GM21367 (cell line): ENCODE measurements around the gene PLEKHA3.
A peak's percentile ranks its signal among the peaks of the same experiment; 100 is the strongest.
"Not testable (repeated sequence)": the region's sequence is repeated elsewhere in the genome, so short reads cannot be mapped to it uniquely, and the experiment has no call there.

Source experiments
- ATAC-seq: cut with Tn5 transposase; IDR thresholded peaks from one replicate; pipeline ENCODE4 v1.9.1; 2021; ENCODE audit not compliant: unreplicated experiment

The PLEKHA3 gene

GRCh38 chr2:178480227-178481181, at the start of gene PLEKHA3:
Gene PLEKHA3, plus strand, starts transcription at chr2:178480457. Its CDS starts 413 bp downstream, at chr2:178480870.
- ATAC-seq, result peak; percentile 63

- ATAC-seq, result no peak
Observed at GRCh38 chr2:178436662-178437061, 43.6 kb upstream of the PLEKHA3 start.

DNA sequence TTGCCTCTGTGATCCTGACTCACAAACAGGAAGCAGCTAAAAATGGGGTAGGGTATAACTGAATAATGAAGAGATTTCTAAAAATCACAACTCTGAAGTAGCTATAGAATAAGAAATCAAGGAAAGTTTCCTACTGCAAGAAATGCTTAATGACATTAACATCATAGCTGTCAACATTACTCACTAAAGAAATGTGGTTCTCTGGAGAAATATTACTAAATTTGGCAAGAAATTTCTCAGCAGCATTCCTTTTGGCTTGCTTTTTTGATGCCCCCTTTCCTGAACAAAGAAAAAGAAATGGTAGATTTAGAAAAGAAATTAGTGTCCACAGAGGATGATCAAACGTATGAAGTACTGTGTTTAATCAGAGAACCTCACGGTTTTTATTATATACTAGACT, 38.8 kb upstream of the PLEKHA3 start:
- ATAC-seq, result no peak

DNA sequence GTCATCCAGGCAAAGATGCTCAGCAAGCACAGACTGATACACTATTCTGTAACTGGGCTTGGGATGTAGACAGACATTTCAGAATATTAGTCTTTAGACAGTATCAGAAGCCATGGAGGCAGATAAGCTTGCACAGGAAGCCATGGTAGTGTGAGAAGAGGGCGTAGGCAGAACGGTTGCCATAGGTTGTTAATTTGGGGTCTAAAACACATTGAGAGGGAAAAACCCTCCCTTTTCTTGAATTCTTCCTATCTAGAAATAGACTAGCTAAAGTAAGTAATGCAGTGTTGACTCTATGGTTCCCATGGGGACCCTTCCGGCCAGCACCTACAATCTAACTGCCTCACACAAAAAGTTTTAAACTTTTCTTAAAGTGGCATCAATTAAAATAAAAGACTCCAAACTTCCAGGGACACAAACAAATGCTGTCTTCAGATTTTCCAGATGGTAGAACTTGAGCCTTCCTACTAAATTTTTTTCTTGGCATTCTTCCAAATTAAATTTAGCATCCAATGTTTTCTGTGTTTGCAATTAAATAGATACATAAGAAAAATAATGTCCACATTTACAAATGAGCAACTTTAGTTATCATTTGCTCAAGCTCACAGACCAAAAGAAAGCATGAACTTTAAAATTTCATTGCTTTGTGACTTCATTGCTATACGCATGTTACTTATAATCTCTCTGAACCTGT, 31.1 kb upstream of the PLEKHA3 start:
- no peak for ATAC-seq

DNA sequence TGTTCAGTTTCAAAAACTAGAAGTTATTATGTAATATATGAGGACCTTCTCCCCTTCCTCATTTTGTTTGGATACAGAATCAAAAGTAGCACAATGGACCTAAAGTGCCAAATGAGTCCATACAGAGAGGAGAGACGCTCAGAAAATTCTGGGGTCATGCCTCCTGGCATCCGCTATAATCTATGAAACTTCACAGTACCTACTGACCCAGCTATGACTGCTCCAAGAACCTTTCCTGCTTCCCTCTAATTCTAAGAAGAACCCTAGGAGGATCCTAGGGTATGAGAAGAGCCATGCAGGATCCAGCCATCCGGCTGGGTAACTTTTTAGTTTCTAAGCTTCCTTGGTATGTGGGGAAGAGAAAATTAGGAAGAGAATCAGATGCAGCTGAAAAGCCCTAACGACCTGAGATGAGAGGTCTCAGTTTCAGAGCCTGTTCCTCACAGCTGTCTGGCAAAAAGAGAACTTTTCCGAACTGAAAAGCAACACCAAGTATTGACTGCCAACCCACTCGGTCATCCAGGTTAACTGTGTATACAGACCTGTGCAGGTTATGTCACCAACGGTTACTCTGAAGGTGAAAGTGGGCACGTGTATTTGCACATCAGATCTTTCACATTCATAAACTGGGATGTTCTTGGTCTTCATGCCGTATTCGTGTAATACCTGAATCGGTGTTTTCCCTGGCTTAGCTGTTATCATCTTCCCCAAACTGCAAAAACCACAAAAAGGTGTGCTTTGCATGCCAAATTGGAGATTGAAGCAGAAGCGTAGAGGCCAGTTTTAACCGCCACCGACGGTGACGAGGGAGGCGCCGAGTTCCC, 30.3 kb upstream of the PLEKHA3 start:
- ATAC-seq, result peak; percentile 6

- ATAC-seq, result peak; percentile 42
Observed at GRCh38 chr2:178450524-178450773, 29.8 kb upstream of the PLEKHA3 start.

DNA sequence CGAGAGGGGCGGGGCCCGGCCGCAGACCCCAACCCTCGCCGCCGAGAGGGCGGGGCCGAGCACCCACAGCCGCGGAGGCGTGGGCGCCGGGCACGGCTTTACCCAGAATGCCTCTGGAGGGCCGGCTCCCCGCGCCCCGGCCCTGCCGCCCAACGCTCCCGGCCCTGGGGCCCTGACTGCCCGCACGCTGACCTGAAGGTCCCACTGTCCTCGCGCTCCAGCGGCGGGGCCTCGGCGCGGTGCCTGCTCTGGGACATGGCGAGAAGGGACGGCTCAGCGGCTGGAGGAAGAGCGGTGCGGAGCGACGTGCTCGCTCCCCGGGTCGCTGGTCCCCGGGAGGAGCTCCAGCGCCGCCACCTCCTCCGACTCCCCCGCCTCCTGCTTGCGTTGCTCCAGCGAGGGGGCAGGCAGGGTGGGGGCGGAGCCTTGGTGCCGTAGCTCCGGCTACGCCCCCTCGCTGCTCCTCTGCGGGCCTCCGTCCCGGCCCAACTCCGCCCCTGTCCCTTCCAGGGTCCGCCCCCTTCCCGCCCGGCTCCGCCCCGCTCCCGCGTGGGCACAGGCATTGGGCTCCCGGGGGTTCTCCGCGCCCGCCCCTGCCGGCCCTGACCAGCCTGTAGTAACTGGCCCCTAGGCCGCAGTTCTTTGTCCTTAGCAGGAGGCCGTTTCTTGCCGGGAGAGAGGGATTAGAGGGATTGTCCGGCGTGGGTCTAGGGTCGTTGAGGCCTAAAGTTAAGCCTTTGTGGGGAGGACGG, 29.3 kb upstream of the PLEKHA3 start, which contains the start of the genes PJVK and PRKRA:
TSS of gene PJVK (plus strand) at position 605 of the 752 bp plus-strand sequence. CDS start 2,032 bp downstream, outside the sequence.
TSS of gene PRKRA (minus strand) at position 402 of the 752 bp plus-strand sequence. CDS start at position 257, 145 bp downstream.
- ATAC-seq, result peak; percentile 82

DNA sequence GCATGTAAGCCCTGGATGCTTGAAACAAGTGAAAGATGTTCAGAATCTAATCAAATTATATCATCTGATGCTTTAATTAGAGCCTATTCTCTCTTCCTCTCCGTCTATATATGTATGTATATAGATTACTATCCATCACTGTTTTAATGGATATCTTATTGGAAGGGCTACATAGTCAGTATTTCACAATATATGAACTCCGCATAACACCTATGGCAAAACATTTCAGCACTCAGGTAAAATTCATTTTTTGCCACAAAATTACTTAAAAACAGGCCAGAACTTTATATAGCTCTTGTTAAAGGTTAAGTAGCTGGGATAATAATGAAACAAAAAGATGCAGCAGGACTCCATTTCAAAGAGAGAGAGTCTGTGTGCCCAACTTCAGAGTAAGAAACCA, 27.9 kb upstream of the PLEKHA3 start:
- no peak for ATAC-seq

- no peak for ATAC-seq
Observed at GRCh38 chr2:178452870-178453269, 27.4 kb upstream of the PLEKHA3 start.

DNA sequence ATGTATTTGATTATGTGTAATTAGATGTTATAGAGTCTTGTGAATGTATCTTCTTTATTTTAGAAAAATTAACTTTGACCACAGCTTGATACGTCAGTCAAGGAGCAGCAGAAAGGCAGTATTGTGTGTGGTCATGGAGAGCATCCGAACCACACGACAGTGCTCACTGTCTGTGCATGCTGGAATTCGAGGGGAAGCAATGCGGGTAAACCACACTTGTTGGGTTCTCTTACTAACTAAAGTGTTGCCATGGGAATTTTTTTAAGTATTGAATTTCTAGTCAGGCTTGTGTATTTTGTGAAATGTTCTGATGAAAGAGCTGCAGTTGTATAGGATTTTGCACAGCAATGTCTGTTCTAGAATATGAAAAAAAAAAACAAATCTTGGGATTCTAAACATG, 24.3 kb upstream of the PLEKHA3 start:
- ATAC-seq, result no peak

GRCh38 chr2:178457390-178457886, 22.8 kb upstream of the PLEKHA3 start:
- ATAC-seq, result no peak

GRCh38 chr2:178469219-178469849, 10.9 kb upstream of the PLEKHA3 start:
- no peak for ATAC-seq

DNA sequence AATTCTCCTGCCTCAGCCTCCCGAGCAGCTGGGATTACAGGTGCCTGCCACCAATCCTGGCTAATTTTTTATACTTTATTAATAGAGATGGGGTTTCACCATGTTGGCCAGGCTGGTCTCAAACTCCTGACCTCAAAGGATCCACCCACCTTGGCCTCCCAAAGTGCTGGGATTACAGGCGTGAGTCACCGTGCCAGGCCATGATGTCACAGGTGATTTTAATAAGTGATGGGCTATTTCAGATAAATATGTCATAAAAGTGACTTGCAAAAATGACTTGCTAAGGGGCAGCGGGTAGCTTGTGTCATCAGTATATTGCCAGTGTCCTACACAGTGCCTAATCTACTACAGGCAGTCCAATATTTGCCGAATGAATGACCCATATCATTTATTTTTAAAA, 8.9 kb upstream of the PLEKHA3 start:
- not testable (repeated sequence) for ATAC-seq

DNA sequence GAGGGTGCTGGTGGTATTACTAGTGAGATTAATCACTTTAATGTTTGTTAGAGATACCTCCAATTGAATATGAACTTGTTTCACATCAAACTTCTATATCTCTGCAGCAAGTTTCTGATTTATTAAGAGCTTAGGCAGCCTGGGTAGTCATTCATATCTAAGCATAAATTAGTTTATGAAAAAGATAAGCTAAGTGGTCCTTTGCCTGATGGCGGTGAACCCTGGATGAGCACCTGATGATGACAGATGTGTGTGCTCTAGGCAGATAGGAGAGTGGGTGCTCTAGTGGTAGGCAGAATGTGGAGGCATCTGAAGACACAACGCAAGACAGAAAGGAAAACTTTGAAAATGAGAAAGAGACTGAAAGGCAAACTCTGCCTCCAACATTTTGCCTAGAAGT, 6.9 kb upstream of the PLEKHA3 start:
- ATAC-seq, result no peak

DNA sequence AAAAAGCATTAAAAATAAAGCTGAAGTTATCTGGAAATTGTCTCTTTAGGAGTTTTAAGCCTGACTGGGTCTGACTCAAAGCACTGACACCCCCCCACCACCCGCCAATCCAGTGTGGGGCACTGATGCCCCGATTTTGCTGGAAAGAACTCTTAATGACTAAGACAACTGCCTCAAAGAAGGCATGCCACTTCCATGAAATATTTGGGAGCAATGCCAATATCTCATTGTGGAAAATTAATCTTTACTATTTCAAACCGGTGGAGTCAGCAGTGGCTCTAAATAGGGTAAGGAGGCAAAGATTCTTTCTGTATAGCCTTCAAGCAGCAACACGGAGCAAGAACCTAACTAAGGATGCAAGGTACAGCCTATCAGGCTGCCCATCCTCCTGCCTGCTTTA, 6.3 kb upstream of the PLEKHA3 start:
- ATAC-seq, result no peak

- no peak for ATAC-seq
Observed at GRCh38 chr2:178474560-178474959, 5.7 kb upstream of the PLEKHA3 start.

GRCh38 chr2:178476477-178476876, 3.8 kb upstream of the PLEKHA3 start:
- no peak for ATAC-seq

DNA sequence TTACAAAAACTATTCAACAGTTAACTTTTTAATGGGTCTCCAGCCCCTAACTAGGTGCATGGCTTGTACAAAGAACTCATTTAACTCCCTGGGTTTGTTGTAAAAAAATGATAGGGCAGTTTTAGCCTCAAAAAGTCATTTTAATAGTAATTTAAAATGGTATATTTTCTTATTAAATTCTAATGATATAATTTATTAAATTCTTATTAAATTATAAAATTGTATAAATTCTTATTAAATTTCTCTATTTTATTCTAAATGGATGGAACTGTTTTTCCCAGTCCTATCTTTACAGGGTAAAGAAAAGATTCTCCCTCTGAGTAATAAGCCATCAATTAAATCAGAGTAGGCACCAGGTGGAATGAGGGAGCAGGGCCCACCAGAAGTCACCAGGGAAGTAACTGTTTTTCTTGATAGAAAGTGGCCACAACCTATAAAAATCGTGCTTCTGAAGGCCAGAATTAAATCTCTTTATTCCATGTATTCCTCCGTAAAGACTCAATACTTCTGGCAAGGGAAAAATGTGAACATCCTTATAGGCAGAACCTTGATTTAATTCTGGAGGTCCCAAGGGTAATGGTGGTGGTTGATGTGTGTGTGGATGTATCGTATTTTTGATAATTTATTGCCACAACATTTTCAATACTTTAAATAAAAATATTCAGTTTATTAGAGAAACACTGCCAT, 2.7 kb upstream of the PLEKHA3 start:
- no peak for ATAC-seq

- ATAC-seq, result no peak
Observed at GRCh38 chr2:178478130-178478438, 2.2 kb upstream of the PLEKHA3 start.
